ENCODE data around the gene PARN.

DNA sequence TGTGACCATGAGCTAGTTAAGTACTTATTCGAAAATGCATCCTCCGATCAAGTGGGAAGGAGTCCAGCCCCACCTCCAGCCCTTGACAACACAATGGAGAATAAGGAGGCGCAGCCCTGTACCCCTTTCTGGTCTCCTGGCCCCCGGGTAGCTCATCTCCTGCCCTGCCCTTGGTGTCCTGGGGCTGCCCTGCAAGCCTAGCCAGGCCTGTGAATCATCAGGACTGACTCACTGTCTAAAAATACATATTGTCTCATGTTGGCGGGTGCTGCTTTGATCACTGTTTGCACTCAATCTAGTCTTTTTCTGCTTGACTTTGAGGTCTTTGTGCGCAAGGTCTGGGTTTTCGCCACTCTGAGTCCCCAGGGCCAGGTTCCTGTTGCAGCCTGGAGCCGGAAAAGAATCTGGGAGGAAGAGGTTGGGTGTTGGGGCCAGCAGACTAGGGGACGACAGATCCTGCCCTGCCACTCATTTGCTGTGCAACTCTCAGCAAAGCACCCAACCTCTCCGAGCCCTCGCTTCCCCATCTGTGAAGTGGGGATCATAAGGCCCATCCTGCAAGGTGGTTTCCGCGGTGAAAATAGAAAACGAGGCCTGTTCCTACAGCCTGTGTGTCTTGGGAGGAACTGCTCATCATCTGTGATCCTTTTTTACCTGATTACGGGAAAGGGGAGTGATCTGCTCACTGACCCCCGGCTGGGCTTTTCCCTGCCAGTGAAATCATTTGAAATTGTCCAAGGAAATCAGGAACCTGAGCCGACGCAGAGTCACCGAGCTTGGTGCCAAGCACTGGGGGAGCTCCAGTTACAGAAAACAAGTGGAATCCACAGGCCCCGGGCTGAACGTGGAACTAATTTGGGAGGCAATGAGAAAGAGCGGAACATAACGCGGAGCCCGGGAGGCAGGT is 230.4 kb downstream of the PARN start:
- TF ChIP-seq, protein P1, sequence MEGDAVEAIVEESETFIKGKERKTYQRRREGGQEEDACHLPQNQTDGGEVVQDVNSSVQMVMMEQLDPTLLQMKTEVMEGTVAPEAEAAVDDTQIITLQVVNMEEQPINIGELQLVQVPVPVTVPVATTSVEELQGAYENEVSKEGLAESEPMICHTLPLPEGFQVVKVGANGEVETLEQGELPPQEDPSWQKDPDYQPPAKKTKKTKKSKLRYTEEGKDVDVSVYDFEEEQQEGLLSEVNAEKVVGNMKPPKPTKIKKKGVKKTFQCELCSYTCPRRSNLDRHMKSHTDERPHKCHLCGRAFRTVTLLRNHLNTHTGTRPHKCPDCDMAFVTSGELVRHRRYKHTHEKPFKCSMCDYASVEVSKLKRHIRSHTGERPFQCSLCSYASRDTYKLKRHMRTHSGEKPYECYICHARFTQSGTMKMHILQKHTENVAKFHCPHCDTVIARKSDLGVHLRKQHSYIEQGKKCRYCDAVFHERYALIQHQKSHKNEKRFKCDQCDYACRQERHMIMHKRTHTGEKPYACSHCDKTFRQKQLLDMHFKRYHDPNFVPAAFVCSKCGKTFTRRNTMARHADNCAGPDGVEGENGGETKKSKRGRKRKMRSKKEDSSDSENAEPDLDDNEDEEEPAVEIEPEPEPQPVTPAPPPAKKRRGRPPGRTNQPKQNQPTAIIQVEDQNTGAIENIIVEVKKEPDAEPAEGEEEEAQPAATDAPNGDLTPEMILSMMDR (IDR thresholded peaks at IDR 0.05), result no peak
- no peak for TF ChIP-seq POLR2A (IDR thresholded peaks at IDR 0.05)

All from body of pancreas (tissue), 4 donors.